SH-SY5Y (cell line): Measurements from ENCODE around the gene GRWD1.

Source experiments
- GATA2 ChIP-seq: IDR thresholded peaks from 2 replicates; pipeline ENCODE4 v1.6.1; 2011; ENCODE audit warnings: mild to moderate bottlenecking, low read depth, low read length
- GATA3 ChIP-seq: IDR thresholded peaks from 2 replicates; pipeline ENCODE4 v1.6.1; 2011; ENCODE audit warnings: low read depth, mild to moderate bottlenecking, low read length, moderate library complexity

DNA sequence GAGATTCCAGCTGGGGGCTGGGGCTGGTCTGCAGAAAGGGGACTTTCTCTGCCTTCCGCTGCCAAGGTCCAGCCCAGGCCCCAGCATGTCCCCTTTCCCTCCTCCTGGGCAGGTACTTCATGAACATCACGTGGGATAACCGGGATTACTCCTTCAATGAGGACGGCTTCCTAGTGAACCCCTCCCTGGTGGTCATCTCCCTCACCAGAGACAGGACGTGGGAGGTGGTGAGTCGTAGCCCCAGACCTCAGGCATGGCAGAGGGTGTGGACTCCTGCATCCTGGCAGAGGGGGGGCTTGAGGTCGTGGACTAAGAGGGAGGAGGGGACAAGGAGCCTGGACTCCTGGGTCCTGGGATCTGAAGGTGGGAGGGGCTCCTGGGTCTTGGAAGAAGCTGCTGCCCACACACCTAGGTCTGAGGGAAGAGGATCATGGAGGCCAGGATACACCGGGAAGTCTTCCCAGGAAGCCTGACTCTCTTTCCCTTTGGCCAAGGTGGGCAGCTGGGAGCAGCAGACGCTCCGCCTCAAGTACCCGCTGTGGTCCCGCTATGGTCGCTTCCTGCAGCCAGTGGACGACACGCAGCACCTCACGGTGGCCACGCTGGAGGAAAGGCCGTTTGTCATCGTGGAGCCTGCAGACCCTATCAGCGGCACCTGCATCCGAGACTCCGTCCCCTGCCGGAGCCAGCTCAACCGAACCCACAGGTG, 31.8 kb upstream of the GRWD1 start:
- TF ChIP-seq GATA2 (no peak), GATA3 (no peak)
